ENCODE results near the gene PGAP1.

- TF ChIP-seq POLR2AphosphoS5 (IDR thresholded peaks at IDR 0.05; ENCODE audit: low read depth, low read length) (no peak), POLR2A (IDR thresholded peaks at IDR 0.05; ENCODE audit: low read depth, low read length) (no peak), TAF1 (IDR thresholded peaks at IDR 0.05; ENCODE audit: borderline replicate concordance, low read depth, low read length) (no peak)
These were observed 42.0 kb upstream of the PGAP1 start for GRCh38 chr2:196968516-196968915.
